ENCODE data around the gene ZSCAN5A.
"Not testable (repeated sequence)": the region's sequence is repeated elsewhere in the genome, so short reads cannot be mapped to it uniquely, and the experiment has no call there.

The ZSCAN5A gene

GRCh38 chr19:56337077-56337476 lies 22.4 kb upstream of the ZSCAN5A start:
- H3K4me3 ChIP-seq (ENCODE audit: low read depth in 1 of 5, low read length in 5 of 5); H3K9me3 ChIP-seq (ENCODE audit: control insufficient read depth in 5 of 5, low read length in 5 of 5); H3K9ac ChIP-seq (ENCODE audit: low read length in 5 of 5); H3K27me3 ChIP-seq (ENCODE audit: control insufficient read depth in 5 of 5, insufficient read depth in 4 of 5, low read length in 5 of 5); H3K36me3 ChIP-seq (ENCODE audit: control insufficient read depth in 5 of 5, insufficient read depth in 5 of 5, low read length in 5 of 5); H3K4me1 ChIP-seq (ENCODE audit: control insufficient read depth in 5 of 5, insufficient read depth in 5 of 5, low read length in 5 of 5); H3K27ac ChIP-seq (ENCODE audit: low read depth, low read length): not testable (repeated sequence)

- not testable (repeated sequence) for H3K9me3 ChIP-seq (ENCODE audit: control insufficient read depth in 5 of 5, low read length in 5 of 5); H3K36me3 ChIP-seq (ENCODE audit: control insufficient read depth in 5 of 5, insufficient read depth in 5 of 5, low read length in 5 of 5); H3K4me1 ChIP-seq (ENCODE audit: control insufficient read depth in 5 of 5, insufficient read depth in 5 of 5, low read length in 5 of 5)
Measured at GRCh38 chr19:56335371-56335770, 20.7 kb upstream of the ZSCAN5A start.

DNA sequence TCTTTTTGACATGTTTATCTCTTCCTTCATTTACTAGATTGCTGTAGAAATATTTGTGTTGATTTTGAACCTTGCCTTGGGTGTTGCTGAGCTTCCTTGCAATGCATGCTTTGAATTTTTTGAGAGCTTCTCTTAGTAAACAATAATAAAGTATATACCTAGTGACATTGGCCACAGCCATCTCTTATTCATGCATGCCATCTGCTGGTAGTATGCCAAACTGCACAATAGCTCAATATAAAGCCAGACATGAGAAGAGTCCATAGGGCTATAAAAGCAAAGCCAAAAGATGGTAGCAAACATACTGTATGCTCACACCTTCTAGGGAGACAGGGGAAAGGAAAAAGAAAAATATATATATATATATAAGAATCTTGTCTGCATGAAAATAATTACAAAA lies 18.9 kb upstream of the ZSCAN5A start:
- no peak overlapping the region for H3K27ac ChIP-seq (ENCODE audit: low read depth, low read length)
- H3K9me3 ChIP-seq (ENCODE audit: control insufficient read depth in 5 of 5, low read length in 5 of 5): peaks cover 0 to 4% (median 0%) of the 10 kb centered on the region in 5 donors
- no peak overlapping the region for H3K9ac ChIP-seq (ENCODE audit: low read length in 5 of 5)
- no peak overlapping the region for H3K4me3 ChIP-seq (ENCODE audit: low read depth in 1 of 5, low read length in 5 of 5)
- no peaks in the 10 kb centered on the region for H3K4me1 ChIP-seq (ENCODE audit: control insufficient read depth in 5 of 5, insufficient read depth in 5 of 5, low read length in 5 of 5)
- no peaks in the 10 kb centered on the region for H3K36me3 ChIP-seq (ENCODE audit: control insufficient read depth in 5 of 5, insufficient read depth in 5 of 5, low read length in 5 of 5)
- H3K27me3 ChIP-seq (ENCODE audit: control insufficient read depth in 5 of 5, insufficient read depth in 4 of 5, low read length in 5 of 5): no peaks in the 10 kb centered on the region

More at GRCh38 chr19:56335371-56335770, 20.7 kb upstream of the ZSCAN5A start:
- not testable (repeated sequence) for H3K27ac ChIP-seq (ENCODE audit: low read depth, low read length); H3K9ac ChIP-seq (ENCODE audit: low read length in 5 of 5); H3K27me3 ChIP-seq (ENCODE audit: control insufficient read depth in 5 of 5, insufficient read depth in 4 of 5, low read length in 5 of 5); H3K4me3 ChIP-seq (ENCODE audit: low read depth in 1 of 5, low read length in 5 of 5)

DNA sequence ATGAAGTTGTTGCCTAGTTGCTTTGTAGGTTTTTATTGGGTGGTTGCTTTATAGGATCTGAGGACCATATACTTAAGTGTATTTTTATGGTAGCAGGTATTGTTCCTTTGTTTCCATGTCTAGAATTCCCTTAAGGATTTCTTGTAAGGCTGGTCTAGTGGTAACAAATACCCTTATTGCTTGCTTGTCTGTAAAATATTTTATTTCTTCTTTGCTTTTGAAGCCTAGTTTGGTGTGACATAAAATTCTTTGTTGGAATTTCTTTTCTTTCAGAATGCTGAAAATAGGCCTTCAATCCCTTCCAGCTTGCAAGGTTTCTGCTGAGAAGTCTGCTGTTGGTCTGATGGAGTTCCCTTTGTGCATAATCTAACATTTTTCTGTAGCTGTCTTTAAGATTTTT lies 18.1 kb upstream of the ZSCAN5A start:
- peaks cover 0 to 4% (median 0%) of the 10 kb centered on the region in 5 donors for H3K9me3 ChIP-seq (ENCODE audit: control insufficient read depth in 5 of 5, low read length in 5 of 5)

DNA sequence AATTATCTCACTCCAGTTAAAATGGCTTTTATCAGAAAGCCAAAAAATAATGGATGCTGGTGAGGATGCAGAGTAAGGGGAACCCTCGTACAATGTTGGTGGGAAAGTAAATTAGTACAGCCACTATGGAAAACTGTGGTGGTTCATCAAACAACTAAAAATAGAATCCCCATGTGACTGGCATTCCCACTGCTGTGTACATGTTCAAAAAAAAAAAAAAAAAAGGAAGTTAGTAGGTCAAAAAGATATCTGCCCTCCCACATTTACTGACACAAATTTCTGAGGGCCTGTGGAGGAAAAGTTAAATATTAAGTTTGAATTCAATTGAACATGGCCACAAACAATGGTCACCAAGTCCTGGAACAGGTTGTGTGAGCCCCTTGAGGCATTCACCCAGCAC lies 9.8 kb upstream of the ZSCAN5A start:
- Histone ChIP-seq H3K9me3 (ENCODE audit: control insufficient read depth in 5 of 5, low read length in 5 of 5) (no peaks in the 10 kb centered on the region), H3K36me3 (ENCODE audit: control insufficient read depth in 5 of 5, insufficient read depth in 5 of 5, low read length in 5 of 5) (no peaks in the 10 kb centered on the region), H3K4me1 (ENCODE audit: control insufficient read depth in 5 of 5, insufficient read depth in 5 of 5, low read length in 5 of 5) (peaks cover 0 to 9% (median 3%) of the 10 kb centered on the region in 5 donors), H3K27ac (ENCODE audit: low read depth, low read length) (no peak overlapping the region), H3K27me3 (ENCODE audit: control insufficient read depth in 5 of 5, insufficient read depth in 4 of 5, low read length in 5 of 5) (no peaks in the 10 kb centered on the region), H3K9ac (ENCODE audit: low read length in 5 of 5) (no peak overlapping the region), H3K4me3 (ENCODE audit: low read depth in 1 of 5, low read length in 5 of 5) (no peak overlapping the region)

More for the DNA sequence above, 18.1 kb upstream of the ZSCAN5A start:
- Histone ChIP-seq H3K27me3 (ENCODE audit: control insufficient read depth in 5 of 5, insufficient read depth in 4 of 5, low read length in 5 of 5) (no peaks in the 10 kb centered on the region), H3K27ac (ENCODE audit: low read depth, low read length) (no peak overlapping the region), H3K4me1 (ENCODE audit: control insufficient read depth in 5 of 5, insufficient read depth in 5 of 5, low read length in 5 of 5) (no peaks in the 10 kb centered on the region), H3K36me3 (ENCODE audit: control insufficient read depth in 5 of 5, insufficient read depth in 5 of 5, low read length in 5 of 5) (no peaks in the 10 kb centered on the region), H3K4me3 (ENCODE audit: low read depth in 1 of 5, low read length in 5 of 5) (no peak overlapping the region), H3K9ac (ENCODE audit: low read length in 5 of 5) (no peak overlapping the region)

DNA sequence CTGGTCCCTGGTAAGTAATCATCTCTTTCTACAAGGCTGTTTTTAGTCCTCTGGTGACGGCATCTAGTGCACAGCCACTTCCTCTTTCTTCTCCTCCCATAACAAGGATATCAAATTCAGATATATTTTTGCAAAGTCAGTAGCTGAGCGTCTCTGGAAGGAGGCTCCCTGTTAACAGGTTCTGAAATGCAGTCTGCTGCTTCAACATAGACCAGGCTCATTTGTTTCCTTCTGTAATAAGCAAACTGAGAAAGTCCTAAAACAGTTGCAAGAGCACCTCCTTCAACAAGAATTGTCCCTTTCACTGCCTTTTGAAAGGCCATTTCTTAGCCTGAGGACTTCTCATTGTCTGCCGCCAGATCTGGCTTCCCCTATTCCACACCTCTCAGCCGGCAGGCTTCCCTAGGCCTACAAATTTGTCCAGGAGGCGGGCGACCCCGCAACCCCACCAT lies 7.4 kb upstream of the ZSCAN5A start:
- no peaks in the 10 kb centered on the region for H3K36me3 ChIP-seq (ENCODE audit: control insufficient read depth in 5 of 5, insufficient read depth in 5 of 5, low read length in 5 of 5)
- H3K27ac ChIP-seq (ENCODE audit: low read depth, low read length): no peak overlapping the region
- no peak overlapping the region for H3K4me3 ChIP-seq (ENCODE audit: low read depth in 1 of 5, low read length in 5 of 5)
- H3K4me1 ChIP-seq (ENCODE audit: control insufficient read depth in 5 of 5, insufficient read depth in 5 of 5, low read length in 5 of 5): peaks cover 0 to 16% (median 4%) of the 10 kb centered on the region in 5 donors
- H3K27me3 ChIP-seq (ENCODE audit: control insufficient read depth in 5 of 5, insufficient read depth in 4 of 5, low read length in 5 of 5): no peaks in the 10 kb centered on the region
- H3K9ac ChIP-seq (ENCODE audit: low read length in 5 of 5): no peak overlapping the region
- no peaks in the 10 kb centered on the region for H3K9me3 ChIP-seq (ENCODE audit: control insufficient read depth in 5 of 5, low read length in 5 of 5)

- no peaks in the 10 kb centered on the region for H3K27me3 ChIP-seq (ENCODE audit: control insufficient read depth in 5 of 5, insufficient read depth in 4 of 5, low read length in 5 of 5)
- no peak overlapping the region for H3K4me3 ChIP-seq (ENCODE audit: low read depth in 1 of 5, low read length in 5 of 5)
- H3K9me3 ChIP-seq (ENCODE audit: control insufficient read depth in 5 of 5, low read length in 5 of 5): no peaks in the 10 kb centered on the region
- H3K4me1 ChIP-seq (ENCODE audit: control insufficient read depth in 5 of 5, insufficient read depth in 5 of 5, low read length in 5 of 5): peaks cover 0 to 16% (median 4%) of the 10 kb centered on the region in 5 donors
- H3K9ac ChIP-seq (ENCODE audit: low read length in 5 of 5): no peak overlapping the region
- H3K27ac ChIP-seq (ENCODE audit: low read depth, low read length): no peak overlapping the region
- H3K36me3 ChIP-seq (ENCODE audit: control insufficient read depth in 5 of 5, insufficient read depth in 5 of 5, low read length in 5 of 5): no peaks in the 10 kb centered on the region
Measured at GRCh38 chr19:56321254-56321988, 6.8 kb upstream of the ZSCAN5A start.

GRCh38 chr19:56319991-56320390 lies 5.4 kb upstream of the ZSCAN5A start:
- no peaks in the 10 kb centered on the region for H3K36me3 ChIP-seq (ENCODE audit: control insufficient read depth in 5 of 5, insufficient read depth in 5 of 5, low read length in 5 of 5)
- peaks cover 2 to 25% (median 13%) of the 10 kb centered on the region in 5 donors for H3K4me1 ChIP-seq (ENCODE audit: control insufficient read depth in 5 of 5, insufficient read depth in 5 of 5, low read length in 5 of 5)
- H3K9ac ChIP-seq (ENCODE audit: low read length in 5 of 5): no peak overlapping the region
- no peaks in the 10 kb centered on the region for H3K9me3 ChIP-seq (ENCODE audit: control insufficient read depth in 5 of 5, low read length in 5 of 5)
- no peak overlapping the region for H3K4me3 ChIP-seq (ENCODE audit: low read depth in 1 of 5, low read length in 5 of 5)
- no peak overlapping the region for H3K27ac ChIP-seq (ENCODE audit: low read depth, low read length)
- no peaks in the 10 kb centered on the region for H3K27me3 ChIP-seq (ENCODE audit: control insufficient read depth in 5 of 5, insufficient read depth in 4 of 5, low read length in 5 of 5)

DNA sequence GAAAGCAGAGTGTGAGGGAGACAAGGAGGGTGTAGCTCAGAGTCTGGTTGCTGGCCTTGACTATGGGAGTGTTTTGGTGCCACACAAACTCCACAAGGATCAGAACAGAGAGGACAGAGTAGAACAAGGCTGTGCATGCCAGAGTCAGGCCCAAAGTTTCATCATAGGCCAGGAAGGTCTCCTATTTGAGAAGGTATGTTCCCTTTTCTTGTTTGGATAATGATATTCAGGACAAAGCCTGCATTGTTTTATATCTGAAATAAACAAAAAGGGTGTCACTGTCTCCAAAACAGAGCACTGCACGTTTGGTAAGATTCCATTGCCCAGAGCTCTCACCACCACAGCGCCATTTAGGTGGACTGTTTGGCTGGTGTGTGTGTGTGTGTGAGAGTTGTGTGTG lies 3.1 kb upstream of the ZSCAN5A start:
- Histone ChIP-seq H3K27me3 (ENCODE audit: control insufficient read depth in 5 of 5, insufficient read depth in 4 of 5, low read length in 5 of 5) (no peaks in the 10 kb centered on the region), H3K4me3 (ENCODE audit: low read depth in 1 of 5, low read length in 5 of 5) (no peak overlapping the region), H3K9me3 (ENCODE audit: control insufficient read depth in 5 of 5, low read length in 5 of 5) (no peaks in the 10 kb centered on the region), H3K36me3 (ENCODE audit: control insufficient read depth in 5 of 5, insufficient read depth in 5 of 5, low read length in 5 of 5) (peaks cover 0 to 1% (median 0%) of the 10 kb centered on the region in 5 donors), H3K27ac (ENCODE audit: low read depth, low read length) (no peak overlapping the region), H3K9ac (ENCODE audit: low read length in 5 of 5) (no peak overlapping the region), H3K4me1 (ENCODE audit: control insufficient read depth in 5 of 5, insufficient read depth in 5 of 5, low read length in 5 of 5) (peaks cover 8 to 31% (median 21%) of the 10 kb centered on the region in 5 donors)

GRCh38 chr19:56316728-56317127 lies 2.1 kb upstream of the ZSCAN5A start:
- Histone ChIP-seq H3K9ac (ENCODE audit: low read length in 5 of 5) (no peak overlapping the region), H3K27me3 (ENCODE audit: control insufficient read depth in 5 of 5, insufficient read depth in 4 of 5, low read length in 5 of 5) (no peaks in the 10 kb centered on the region), H3K36me3 (ENCODE audit: control insufficient read depth in 5 of 5, insufficient read depth in 5 of 5, low read length in 5 of 5) (peaks cover 0 to 5% (median 0%) of the 10 kb centered on the region in 5 donors), H3K9me3 (ENCODE audit: control insufficient read depth in 5 of 5, low read length in 5 of 5) (no peaks in the 10 kb centered on the region), H3K27ac (ENCODE audit: low read depth, low read length) (no peak overlapping the region), H3K4me3 (ENCODE audit: low read depth in 1 of 5, low read length in 5 of 5) (no peak overlapping the region), H3K4me1 (ENCODE audit: control insufficient read depth in 5 of 5, insufficient read depth in 5 of 5, low read length in 5 of 5) (peaks cover 8 to 31% (median 21%) of the 10 kb centered on the region in 5 donors)
